Mucosa of descending colon (tissue), 3 donors: ENCODE results near the gene NUMB. TPM values are rescaled to one million over a fixed set of nuclear protein-coding genes. Genes with fewer than 3 reads are reported as not detected.

ENCODE experiments used
- ATAC-seq: fragments of 200-7000 bp; cut with Tn5 transposase; one replicate; pipeline ENCODE4 v1.9.1; 2020; ENCODE audit warnings: mild to moderate bottlenecking, moderate library complexity
- DNase-seq, 3 donors: peaks; one replicate each; pipeline ENCODE4 v3.0.0-alpha.2; 2020
- H3K36me3 ChIP-seq: fragments of 200-600 bp; one replicate; pipeline ENCODE4 v1.8.0; 2021; ENCODE audit warnings: low read depth, mild to moderate bottlenecking
- H3K4me1 ChIP-seq: fragments of 200-600 bp; one replicate; pipeline ENCODE4 v1.8.0; 2021; ENCODE audit warnings: low read depth, mild to moderate bottlenecking
- H3K4me3 ChIP-seq: fragments of 200-600 bp; one replicate; pipeline ENCODE4 v1.8.0; 2021; ENCODE audit warnings: mild to moderate bottlenecking
- H3K9me3 ChIP-seq: fragments of 200-600 bp; one replicate; pipeline ENCODE4 v1.8.0; 2021; ENCODE audit warnings: mild to moderate bottlenecking
- CTCF ChIP-seq: fragments of 200-600 bp; IDR thresholded peaks from one replicate; pipeline ENCODE4 v1.8.0; 2022; ENCODE audit warnings: antibody characterized with exemption, mild to moderate bottlenecking
- intact Hi-C, 2 donors: fragments of 100-400 bp; cut with DNase I in 1 of 2; cut with micrococcal nuclease in 1 of 2; formaldehyde crosslinking; loops; one replicate each; pipeline versions ENCODE4 v1.11.0 to v1.11.1; 2022; cut with DNase I, micrococcal nuclease
- total RNA-seq, 3 donors: library from RNA; stranded (reverse); fragmentation: NEBNext Ultra II Directional in 2 of 3; extraction: Animal tissue kit (Norgen Biotek cat#: 25700) in 2 of 3; gene quantifications; one replicate each; pipeline versions ENCODE4 v1.2.1 to v1.2.4, GENCODE V29; 2021 to 2023
- donor health status: DM: no; HTN: no; CAD: no; lungs with moderate emphysema.
- donor health status: DM: no; HTN: no; CAD: no.
- donor health status: DM: no; HTN: yes; CAD: no.

NUMB gene
- total RNA-seq, 3 donors from 2014 or later: 98.5 to 115 (median 112) TPM

DNA sequence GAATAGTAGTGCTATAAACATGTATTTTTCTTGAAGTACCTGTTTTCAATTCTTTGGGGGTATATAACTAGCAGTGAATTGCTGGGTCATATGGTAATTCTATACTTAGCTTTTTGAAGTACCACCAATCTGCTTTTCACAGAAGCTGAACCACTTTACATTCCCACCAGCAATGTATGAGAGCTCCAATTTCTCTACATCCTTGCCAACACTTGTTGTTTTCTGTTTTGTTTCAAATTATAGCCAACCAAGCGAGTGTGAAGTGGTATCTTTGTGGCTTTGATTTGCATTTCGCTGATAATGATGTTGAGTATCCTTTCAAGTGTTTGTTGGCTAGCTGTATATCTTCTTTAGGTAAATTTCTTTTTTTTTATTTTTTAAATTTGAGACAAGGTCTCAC lies 125.3 kb downstream of the NUMB start:
- no peaks in the 10 kb centered on the region for H3K36me3 ChIP-seq
- TF ChIP-seq CTCF: no peak
- DNase-seq: no peak
- no peak overlapping the region for H3K4me3 ChIP-seq
- ATAC-seq: no peak
- H3K4me1 ChIP-seq: no peaks in the 10 kb centered on the region
- intact Hi-C loops: no loop called here
- H3K9me3 ChIP-seq: no peaks in the 10 kb centered on the region

DNA sequence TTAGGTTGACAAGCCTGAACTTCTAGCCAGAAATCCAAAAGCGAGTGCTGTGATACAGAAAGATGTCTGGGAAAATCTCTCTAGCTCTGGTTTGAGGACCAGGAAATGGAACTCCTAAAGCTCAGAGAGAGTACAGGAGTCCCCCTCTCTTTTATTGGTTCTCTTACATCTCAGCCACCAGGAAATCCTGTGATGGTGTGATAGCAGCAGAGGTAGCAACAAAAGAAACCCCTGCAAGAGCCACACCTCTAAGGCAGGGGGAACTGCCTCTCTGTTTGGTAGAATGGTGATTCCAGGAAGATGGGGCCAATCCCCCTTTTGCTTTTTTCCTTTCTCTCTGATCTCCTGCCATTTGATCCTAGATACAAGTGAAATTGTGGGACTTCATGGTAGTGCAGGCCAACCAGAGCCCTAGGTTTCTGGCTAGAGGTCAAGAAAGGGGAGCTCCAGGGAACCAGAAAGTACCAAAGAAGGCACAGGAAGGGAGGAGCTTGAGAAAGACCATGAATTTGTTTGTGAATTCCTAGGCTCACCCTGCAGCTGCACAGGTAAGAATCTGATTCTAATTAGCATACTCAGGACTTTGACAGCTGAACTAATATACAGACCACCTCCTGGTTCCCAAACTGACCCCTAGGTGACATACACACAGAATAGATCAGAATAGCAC lies 132.6 kb downstream of the NUMB start:
- intact Hi-C loops: no loop called here
- no peak for TF ChIP-seq CTCF
- ATAC-seq (peak; percentile 75), DNase-seq (no peak)
- Histone ChIP-seq H3K4me1 (peaks cover 13% of the 10 kb centered on the region), H3K4me3 (no peak overlapping the region), H3K36me3 (no peaks in the 10 kb centered on the region), H3K9me3 (no peaks in the 10 kb centered on the region)

DNA sequence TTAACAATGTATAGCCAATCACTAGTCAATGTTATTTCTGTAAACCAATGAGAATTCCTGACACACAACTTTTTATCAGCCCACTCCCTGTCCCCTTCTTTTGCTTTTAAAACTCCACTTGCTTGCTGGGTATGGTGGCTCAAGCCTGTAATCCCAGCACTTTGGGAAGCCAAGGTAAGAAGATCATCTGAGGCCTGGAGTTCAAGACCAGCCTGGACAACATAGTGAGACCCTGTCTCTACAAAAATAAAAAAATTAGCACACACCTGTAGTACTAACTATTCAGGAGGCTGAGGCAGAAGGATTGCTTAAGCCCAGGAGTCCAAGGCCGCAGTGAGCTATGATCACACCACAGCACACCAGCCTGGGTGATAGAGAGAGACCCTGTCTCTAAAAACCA lies 133.3 kb downstream of the NUMB start:
- intact Hi-C loops: no loop called here
- ATAC-seq (no peak), DNase-seq (no peak)
- no peaks in the 10 kb centered on the region for H3K36me3 ChIP-seq
- H3K9me3 ChIP-seq: no peaks in the 10 kb centered on the region
- TF ChIP-seq CTCF: no peak
- H3K4me1 ChIP-seq: peaks cover 13% of the 10 kb centered on the region
- no peak overlapping the region for H3K4me3 ChIP-seq

- TF ChIP-seq CTCF: no peak
- Histone ChIP-seq H3K9me3 (no peaks in the 10 kb centered on the region), H3K4me3 (no peak overlapping the region), H3K36me3 (no peaks in the 10 kb centered on the region), H3K4me1 (peaks cover 13% of the 10 kb centered on the region)
- intact Hi-C loops: no loop called here
- ATAC-seq (no peak), DNase-seq (no peak)
Measured at GRCh38 chr14:73324533-73324932, 133.8 kb downstream of the NUMB start.

DNA sequence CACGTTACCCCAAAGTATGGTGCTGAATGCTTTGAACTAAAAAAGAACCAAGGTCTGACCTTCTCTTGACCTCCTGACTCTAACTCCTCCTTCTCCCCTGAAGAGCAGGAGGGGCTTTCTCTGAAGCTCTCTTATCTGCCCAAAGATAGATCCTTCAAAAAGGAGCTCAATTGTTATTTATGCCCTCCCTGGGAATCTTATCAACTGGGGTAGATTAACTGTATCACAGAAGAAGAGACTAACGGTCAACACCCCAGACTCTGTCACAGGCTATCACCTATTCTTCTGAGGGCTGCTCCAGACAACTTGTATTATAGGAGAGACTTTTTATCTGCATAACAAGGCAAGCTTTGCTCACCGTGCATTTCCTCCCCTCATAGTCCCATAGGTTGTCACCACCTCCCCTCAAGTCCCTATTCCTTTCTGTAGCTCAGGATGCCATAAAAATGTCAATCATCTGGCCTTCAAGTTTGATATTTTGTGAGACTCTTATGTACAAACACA lies 134.4 kb downstream of the NUMB start:
- intact Hi-C loops: no loop called here
- ATAC-seq (no peak), DNase-seq (no peak)
- H3K9me3 ChIP-seq: no peaks in the 10 kb centered on the region
- H3K36me3 ChIP-seq: no peaks in the 10 kb centered on the region
- H3K4me3 ChIP-seq: no peak overlapping the region
- H3K4me1 ChIP-seq: peaks cover 13% of the 10 kb centered on the region
- TF ChIP-seq CTCF: no peak

- Histone ChIP-seq H3K36me3 (no peaks in the 10 kb centered on the region), H3K9me3 (no peaks in the 10 kb centered on the region), H3K4me3 (no peak overlapping the region), H3K4me1 (peaks cover 4% of the 10 kb centered on the region)
- no peak for TF ChIP-seq CTCF
- no peak for DNase-seq
- ATAC-seq: no peak
- intact Hi-C loops: no loop called here
Measured at GRCh38 chr14:73313151-73313550, 145.2 kb downstream of the NUMB start.
